Measurements from ENCODE around the gene C16orf87. TPM values are rescaled to one million over a fixed set of nuclear protein-coding genes. Genes with fewer than 3 reads are reported as not detected.

The C16orf87 gene
- polyA plus RNA-seq, 1 donor (not counting 4 experiments of a cell fraction or from before 2014, with no cell fraction given) = 10.2 TPM

- TF ChIP-seq CTCF (optimal IDR thresholded peaks at IDR 0.05 in 1 of 3, IDR thresholded peaks at IDR 0.05 in 1 of 3, conservative IDR thresholded peaks at IDR 0.05 in 1 of 3; ENCODE audit: extremely low read depth in 1 of 3, insufficient read depth in 2 of 3, low read length in 3 of 3) (no peak), EZH2 (IDR thresholded peaks at IDR 0.05; ENCODE audit: low read length) (no peak)
- H3K27me3 ChIP-seq (ENCODE audit: control insufficient read depth, extremely low read depth, insufficient read depth, low read length) = peaks cover 3% of the 10 kb centered on the region
These were observed 62.2 kb downstream of the C16orf87 start for GRCh38 chr16:46768809-46769208.

GRCh38 chr16:46765050-46765449 lies 65.9 kb downstream of the C16orf87 start:
- DNase-seq (ENCODE audit: low read depth, low spot score) = no peak
- Histone ChIP-seq H3K4me1 (ENCODE audit: control insufficient read depth, extremely low read depth, insufficient read depth, low read length) (peaks cover 6% of the 10 kb centered on the region), H3K9me1 (ENCODE audit: control insufficient read depth, extremely low read depth, insufficient read depth, low read length) (no peaks in the 10 kb centered on the region), H3K4me3 (ENCODE audit: control insufficient read depth in 2 of 3, extremely low read depth in 1 of 3, insufficient read depth in 2 of 3, low read depth in 1 of 3, low read length in 3 of 3) (no peak overlapping the region), H3K9me3 (ENCODE audit: control insufficient read depth, low read depth, low read length) (no peaks in the 10 kb centered on the region), H3K36me3 (ENCODE audit: control insufficient read depth in 2 of 2, extremely low read depth in 1 of 2, insufficient read depth in 2 of 2, low read length in 2 of 2) (no peaks in the 10 kb centered on the region), H3K27ac (ENCODE audit: control insufficient read depth, insufficient read depth, low read length) (no peak overlapping the region), H4K20me1 (ENCODE audit: control insufficient read depth, extremely low read depth, insufficient read depth, low read length) (no peaks in the 10 kb centered on the region), H3K9ac (ENCODE audit: control insufficient read depth, extremely low read depth, insufficient read depth, low read length) (no peak overlapping the region), H3K4me2 (ENCODE audit: control insufficient read depth, extremely low read depth, insufficient read depth, low read depth, low read length) (no peak overlapping the region), H3K27me3 (ENCODE audit: control insufficient read depth, extremely low read depth, insufficient read depth, low read length) (peaks cover 3% of the 10 kb centered on the region), H3K79me2 (ENCODE audit: control insufficient read depth, insufficient read depth, low read length) (no peaks in the 10 kb centered on the region), H2AFZ (ENCODE audit: control insufficient read depth, low read length) (no peak overlapping the region)
- dilution Hi-C loops (cut with MboI; ENCODE audit: extremely low pct_ligation_motif_present, low sequenced_read_pairs) = no loop called here
- TF ChIP-seq CTCF (optimal IDR thresholded peaks at IDR 0.05 in 1 of 3, IDR thresholded peaks at IDR 0.05 in 1 of 3, conservative IDR thresholded peaks at IDR 0.05 in 1 of 3; ENCODE audit: extremely low read depth in 1 of 3, insufficient read depth in 2 of 3, low read length in 3 of 3) (no peak), EZH2 (IDR thresholded peaks at IDR 0.05; ENCODE audit: low read length) (no peak)
- FAIRE-seq = no peak

More at GRCh38 chr16:46768809-46769208, 62.2 kb downstream of the C16orf87 start:
- no peak overlapping the region for H2AFZ ChIP-seq (ENCODE audit: control insufficient read depth, low read length)
- no peaks in the 10 kb centered on the region for H3K79me2 ChIP-seq (ENCODE audit: control insufficient read depth, insufficient read depth, low read length)
- no peaks in the 10 kb centered on the region for H4K20me1 ChIP-seq (ENCODE audit: control insufficient read depth, extremely low read depth, insufficient read depth, low read length)
- H3K9ac ChIP-seq (ENCODE audit: control insufficient read depth, extremely low read depth, insufficient read depth, low read length) = no peak overlapping the region
- dilution Hi-C loops (cut with MboI; ENCODE audit: extremely low pct_ligation_motif_present, low sequenced_read_pairs) = no loop called here
- DNase-seq (ENCODE audit: low read depth, low spot score) = no peak
- H3K9me3 ChIP-seq (ENCODE audit: control insufficient read depth, low read depth, low read length) = no peaks in the 10 kb centered on the region
- no peak for FAIRE-seq
- H3K4me3 ChIP-seq (ENCODE audit: control insufficient read depth in 2 of 3, extremely low read depth in 1 of 3, insufficient read depth in 2 of 3, low read depth in 1 of 3, low read length in 3 of 3) = no peak overlapping the region
- no peaks in the 10 kb centered on the region for H3K9me1 ChIP-seq (ENCODE audit: control insufficient read depth, extremely low read depth, insufficient read depth, low read length)
- H3K27ac ChIP-seq (ENCODE audit: control insufficient read depth, insufficient read depth, low read length) = no peak overlapping the region
- no peak overlapping the region for H3K4me2 ChIP-seq (ENCODE audit: control insufficient read depth, extremely low read depth, insufficient read depth, low read depth, low read length)
- H3K36me3 ChIP-seq (ENCODE audit: control insufficient read depth in 2 of 2, extremely low read depth in 1 of 2, insufficient read depth in 2 of 2, low read length in 2 of 2) = no peaks in the 10 kb centered on the region
- no peaks in the 10 kb centered on the region for H3K4me1 ChIP-seq (ENCODE audit: control insufficient read depth, extremely low read depth, insufficient read depth, low read length)
